Left forelimb (tissue), 1 donor: ENCODE measurements around the gene NEURL1B.
A peak's percentile ranks its signal among the peaks of the same experiment; 100 is the strongest.
"Not testable (repeated sequence)": the region's sequence is repeated elsewhere in the genome, so short reads cannot be mapped to it uniquely, and the experiment has no call there.

Experiments used
- DNase-seq: peaks from one replicate; pipeline ENCODE4 v3.0.0-alpha.2; 2018; ENCODE audit warnings: low spot score

Gene NEURL1B

GRCh38 chr5:172634106-172634899 lies 6.8 kb upstream of the NEURL1B start:
- DNase-seq = peak; percentile 30

- DNase-seq = peak; percentile 17
Observed at GRCh38 chr5:172635038-172635437, 6.0 kb upstream of the NEURL1B start.

GRCh38 chr5:172636279-172637050 lies 4.6 kb upstream of the NEURL1B start:
- DNase-seq = peak; percentile 31

GRCh38 chr5:172637110-172637580 lies 3.9 kb upstream of the NEURL1B start:
- DNase-seq = peak; percentile 54

GRCh38 chr5:172637740-172638139 lies 3.3 kb upstream of the NEURL1B start:
- peak; percentile 20 for DNase-seq

GRCh38 chr5:172638209-172638768 lies 2.8 kb upstream of the NEURL1B start:
- no peak for DNase-seq

GRCh38 chr5:172640139-172640538 lies 924 bp upstream of the NEURL1B start:
- no peak for DNase-seq

GRCh38 chr5:172641359-172642050 lies 442 bp downstream of the NEURL1B start:
- no peak for DNase-seq

GRCh38 chr5:172642051-172642409 lies 967 bp downstream of the NEURL1B start:
- DNase-seq = no peak

GRCh38 chr5:172642486-172642885 lies 1.4 kb downstream of the NEURL1B start:
- DNase-seq = no peak

GRCh38 chr5:172642926-172643871 lies 2.1 kb downstream of the NEURL1B start:
- no peak for DNase-seq

- DNase-seq = no peak
Observed at GRCh38 chr5:172644266-172644665, 3.2 kb downstream of the NEURL1B start.

GRCh38 chr5:172644711-172645110 lies 3.6 kb downstream of the NEURL1B start:
- DNase-seq = no peak

GRCh38 chr5:172645271-172646055 lies 4.4 kb downstream of the NEURL1B start:
- DNase-seq = no peak

- DNase-seq = no peak
Observed at GRCh38 chr5:172646716-172647285, 5.7 kb downstream of the NEURL1B start.

GRCh38 chr5:172647352-172648012 lies 6.4 kb downstream of the NEURL1B start:
- DNase-seq = no peak

GRCh38 chr5:172648013-172648381 lies 6.9 kb downstream of the NEURL1B start:
- DNase-seq = no peak

GRCh38 chr5:172648755-172649154 lies 7.7 kb downstream of the NEURL1B start:
- no peak for DNase-seq

- not testable (repeated sequence) for DNase-seq
Observed at GRCh38 chr5:172656496-172656895, 15.4 kb downstream of the NEURL1B start.
